ENCODE data around the gene COL6A5. TPM values are rescaled to one million over a fixed set of nuclear protein-coding genes. Genes with fewer than 3 reads are reported as not detected.
A peak's percentile ranks its signal among the peaks of the same experiment; 100 is the strongest.

COL6A5 gene
- total RNA-seq, 1 donor from 2014 or later, result 4.5 TPM

GRCh38 chr3:130468311-130468710 lies 122.8 kb downstream of the COL6A5 start:
- Histone ChIP-seq H3K36me3 (no peaks in the 10 kb centered on the region), H3K4me1 (no peaks in the 10 kb centered on the region), H3K27me3 (ENCODE audit: low read depth) (no peaks in the 10 kb centered on the region), H3K4me3 (no peak overlapping the region), H3K9me3 (no peaks in the 10 kb centered on the region), H3K27ac (no peak overlapping the region)
- no peak for TF ChIP-seq CTCF (IDR thresholded peaks at IDR 0.05)
- intact Hi-C loops (cut with DNase I), result no loop called here
- no peak for ATAC-seq
- DNase-seq, result no peak

GRCh38 chr3:130470126-130470525 lies 124.7 kb downstream of the COL6A5 start:
- Histone ChIP-seq H3K27ac (no peak overlapping the region), H3K36me3 (no peaks in the 10 kb centered on the region), H3K4me1 (no peaks in the 10 kb centered on the region), H3K27me3 (ENCODE audit: low read depth) (no peaks in the 10 kb centered on the region), H3K4me3 (no peak overlapping the region), H3K9me3 (no peaks in the 10 kb centered on the region)
- TF ChIP-seq CTCF (IDR thresholded peaks at IDR 0.05), result no peak
- no peak for ATAC-seq
- DNase-seq, result no peak
- intact Hi-C loops (cut with DNase I), result no loop called here

GRCh38 chr3:130473416-130473815 lies 127.9 kb downstream of the COL6A5 start:
- Histone ChIP-seq H3K27ac (no peak overlapping the region), H3K36me3 (no peaks in the 10 kb centered on the region), H3K4me3 (no peak overlapping the region), H3K9me3 (no peaks in the 10 kb centered on the region), H3K4me1 (no peaks in the 10 kb centered on the region), H3K27me3 (ENCODE audit: low read depth) (no peaks in the 10 kb centered on the region)
- intact Hi-C loops (cut with DNase I), result no loop called here
- DNase-seq (no peak), ATAC-seq (no peak)
- TF ChIP-seq CTCF (IDR thresholded peaks at IDR 0.05), result no peak

- H3K4me3 ChIP-seq, result no peak overlapping the region
- H3K27me3 ChIP-seq (ENCODE audit: low read depth), result no peaks in the 10 kb centered on the region
- H3K9me3 ChIP-seq, result no peaks in the 10 kb centered on the region
- TF ChIP-seq CTCF (IDR thresholded peaks at IDR 0.05), result peak; percentile 35
- no peak for DNase-seq
- no peak overlapping the region for H3K27ac ChIP-seq
- intact Hi-C loops (cut with DNase I), result no loop called here
- no peaks in the 10 kb centered on the region for H3K36me3 ChIP-seq
- no peaks in the 10 kb centered on the region for H3K4me1 ChIP-seq
- peak in 1 of 2 donors; percentile 45 for ATAC-seq
These were observed 135.3 kb downstream of the COL6A5 start for GRCh38 chr3:130480736-130481135.

- intact Hi-C loops (cut with DNase I), result no loop called here
- no peaks in the 10 kb centered on the region for H3K9me3 ChIP-seq
- DNase-seq, result no peak
These were observed 142.8 kb downstream of the COL6A5 start for GRCh38 chr3:130488288-130488687.

More at GRCh38 chr3:130488288-130488687, 142.8 kb downstream of the COL6A5 start:
- H3K4me1 ChIP-seq, result no peaks in the 10 kb centered on the region
- H3K36me3 ChIP-seq, result no peaks in the 10 kb centered on the region
- TF ChIP-seq CTCF (IDR thresholded peaks at IDR 0.05), result no peak
- no peaks in the 10 kb centered on the region for H3K27me3 ChIP-seq (ENCODE audit: low read depth)
- no peak overlapping the region for H3K27ac ChIP-seq
- ATAC-seq, result no peak
- no peak overlapping the region for H3K4me3 ChIP-seq
